H1 (cell line): ENCODE data around the gene LYPD4. TPM values are rescaled to one million over a fixed set of nuclear protein-coding genes. Genes with fewer than 3 reads are reported as not detected.

Source experiments
- CTCF ChIA-PET: fragments of 300-600 bp; sonication (Branson Sonifier 250); formaldehyde crosslinking; loops from one replicate; lab custom pipeline; 2021; ENCODE audit not compliant: partially characterized antibody; lab: Charles Lee
- POLR2A ChIA-PET: fragments of 300-600 bp; sonication (Branson Sonifier 250); formaldehyde crosslinking; loops from one replicate; lab custom pipeline; 2021; ENCODE audit warnings: inconsistent platforms; ENCODE audit not compliant: partially characterized antibody; lab: Charles Lee
- DNase-seq, 2 experiments: peaks; one replicate each; pipeline versions ENCODE4 v3.0.0 to v3.0.0-alpha.2; 2010 to 2022; ENCODE audit warnings: low spot score in 2 of 2, low read depth in 1 of 2, mixed read lengths in 1 of 2
- FAIRE-seq: peaks from 2 replicates; lab custom pipeline; 2011; peaks lifted over from hg19 to GRCh38; lab: Jason Lieb, UNC
- H2AFZ ChIP-seq: 2 replicates; pipeline ENCODE4 v1.8.1; 2012; ENCODE audit warnings: low read length, inconsistent platforms
- H2AK5ac ChIP-seq: 2 replicates; pipeline ENCODE4 v1.6.1; 2013; ENCODE audit warnings: low read depth, low read length
- H2BK120ac ChIP-seq: replicated peaks from 2 replicates; pipeline ENCODE3; 2013; ENCODE audit warnings: low read depth, low read length, inconsistent platforms
- H2BK12ac ChIP-seq: 2 replicates; pipeline ENCODE4 v1.6.1; 2013; ENCODE audit warnings: low read depth, low read length
- H2BK15ac ChIP-seq: 2 replicates; pipeline ENCODE4 v1.6.1; 2013; ENCODE audit warnings: low read length
- H2BK20ac ChIP-seq: 2 replicates; pipeline ENCODE4 v1.6.1; 2013; ENCODE audit warnings: low read length
- H2BK5ac ChIP-seq: 2 replicates; pipeline ENCODE4 v1.6.1; 2013; ENCODE audit warnings: low read depth, low read length
- H3K14ac ChIP-seq: 2 replicates; pipeline ENCODE4 v1.6.1; 2013; ENCODE audit warnings: inconsistent platforms; ENCODE audit not compliant: insufficient read length
- H3K18ac ChIP-seq: 2 replicates; pipeline ENCODE4 v1.6.1; 2013; ENCODE audit warnings: low read length; ENCODE audit errors: extremely low read depth
- H3K23ac ChIP-seq: 2 replicates; pipeline ENCODE4 v1.6.1; 2013; ENCODE audit warnings: inconsistent platforms; ENCODE audit not compliant: insufficient read length
- H3K23me2 ChIP-seq: 2 replicates; pipeline ENCODE4 v1.6.1; 2013; ENCODE audit warnings: low read depth, low read length
- H3K27ac ChIP-seq: 2 replicates; pipeline ENCODE4 v1.6.1; 2011; ENCODE audit warnings: low read depth, low read length, inconsistent platforms
- H3K27me3 ChIP-seq, 4 experiments: replicated peaks in 1 of 4; 1 replicate in 1 of 4; 2 replicates in 3 of 4; pipeline versions ENCODE4 v1.6.1 to v1.8.1; 2011 to 2013; ENCODE audit warnings: low read length in 3 of 4, mild to moderate bottlenecking in 3 of 4, inconsistent platforms in 2 of 4, mixed read lengths in 2 of 4, moderate library complexity in 1 of 4; ENCODE audit not compliant: control insufficient read depth in 3 of 4, insufficient read depth in 3 of 4; ENCODE audit errors: extremely low read depth in 1 of 4
- H3K36me3 ChIP-seq, 4 experiments: 2 replicates each; pipeline versions ENCODE4 v1.6.1 to v1.8.1; 2011 to 2013; ENCODE audit warnings: mild to moderate bottlenecking in 4 of 4, low read length in 3 of 4, moderate library complexity in 2 of 4, control low read depth in 1 of 4, inconsistent platforms in 1 of 4; ENCODE audit not compliant: insufficient read depth in 4 of 4, control insufficient read depth in 2 of 4
- H3K4ac ChIP-seq: replicated peaks from 2 replicates; pipeline ENCODE3; 2013; ENCODE audit warnings: low read length, low read depth, mixed read lengths, inconsistent platforms; ENCODE audit not compliant: insufficient read length
- H3K4me1 ChIP-seq, 4 experiments: replicated peaks in 1 of 4; 1 replicate in 1 of 4; 2 replicates in 3 of 4; pipeline versions ENCODE4 v1.6.1 to v1.8.1; 2011 to 2013; ENCODE audit warnings: low read length in 3 of 4, inconsistent platforms in 2 of 4, mixed read lengths in 1 of 4; ENCODE audit not compliant: insufficient read depth in 4 of 4, control insufficient read depth in 3 of 4
- H3K4me2 ChIP-seq, 2 experiments: 2 replicates each; pipeline versions ENCODE4 v1.6.1 to v1.8.1; 2011 to 2013; ENCODE audit warnings: low read depth in 2 of 2, low read length in 2 of 2, control low read depth in 1 of 2, inconsistent platforms in 1 of 2, mild to moderate bottlenecking in 1 of 2; ENCODE audit not compliant: insufficient read depth in 1 of 2
- H3K4me3 ChIP-seq, 4 experiments: fragments of 200-600, 300-600 bp in 1 of 4; sonication (generic), shearing (Covaris generic), sonication (Bioruptor Twin) in 1 of 4; 2 replicates each; pipeline versions ENCODE4 v1.5.1 to v1.8.1; 2011 to 2016; ENCODE audit warnings: low read length in 4 of 4, low read depth in 3 of 4, control low read depth in 2 of 4, inconsistent platforms in 2 of 4, mild to moderate bottlenecking in 2 of 4, mixed read lengths in 1 of 4, moderate library complexity in 1 of 4; ENCODE audit not compliant: insufficient read depth in 2 of 4; ENCODE audit errors: extremely low read depth in 1 of 4
- H3K56ac ChIP-seq: replicated peaks from 2 replicates; pipeline ENCODE3; 2013; ENCODE audit warnings: low read depth, mild to moderate bottlenecking, mixed read lengths, low read length, inconsistent platforms; ENCODE audit not compliant: insufficient read length
- H3K79me1 ChIP-seq: 2 replicates; pipeline ENCODE4 v1.6.1; 2013; ENCODE audit warnings: low read depth, low read length, control low read depth
- H3K79me2 ChIP-seq, 2 experiments: 2 replicates each; pipeline versions ENCODE4 v1.6.1 to v1.8.1; 2012 to 2013; ENCODE audit warnings: low read length in 2 of 2, mild to moderate bottlenecking in 2 of 2, inconsistent platforms in 1 of 2; ENCODE audit not compliant: insufficient read depth in 2 of 2, control insufficient read depth in 1 of 2
- H3K9ac ChIP-seq, 4 experiments: replicated peaks in 1 of 4; 1 replicate in 1 of 4; 2 replicates in 3 of 4; pipeline versions ENCODE4 v1.6.1 to v1.8.1; 2011 to 2013; ENCODE audit warnings: low read depth in 3 of 4, low read length in 3 of 4, control low read depth in 2 of 4, mild to moderate bottlenecking in 2 of 4, moderate library complexity in 2 of 4, inconsistent platforms in 1 of 4; ENCODE audit errors: extremely low read depth in 1 of 4
- H3K9me3 ChIP-seq, 2 experiments: 2 replicates each; pipeline versions ENCODE4 v1.6.1 to v1.8.1; 2012 to 2013; ENCODE audit warnings: mild to moderate bottlenecking in 2 of 2, moderate library complexity in 2 of 2, control low read depth in 1 of 2, inconsistent platforms in 1 of 2, low read depth in 1 of 2, low read length in 1 of 2, mixed read lengths in 1 of 2; ENCODE audit not compliant: insufficient read depth in 2 of 2
- H4K20me1 ChIP-seq, 2 experiments: replicated peaks in 1 of 2; 2 replicates each; pipeline versions ENCODE3 to v1.8.1; 2011 to 2013; ENCODE audit warnings: inconsistent platforms in 2 of 2, low read length in 2 of 2, mild to moderate bottlenecking in 1 of 2; ENCODE audit not compliant: insufficient read depth in 2 of 2, control insufficient read depth in 1 of 2
- H4K5ac ChIP-seq: 2 replicates; pipeline ENCODE4 v1.6.1; 2013; ENCODE audit warnings: low read length, low read depth, mixed read lengths, inconsistent platforms; ENCODE audit not compliant: insufficient read length
- H4K8ac ChIP-seq: 2 replicates; pipeline ENCODE4 v1.8.0; 2013; ENCODE audit warnings: mild to moderate bottlenecking, moderate library complexity, low read length, inconsistent platforms; ENCODE audit not compliant: insufficient read depth; ENCODE audit errors: extremely low read depth
- H4K91ac ChIP-seq: replicated peaks from 2 replicates; pipeline ENCODE3; 2013; ENCODE audit warnings: low read length, mixed read lengths, inconsistent platforms; ENCODE audit not compliant: insufficient read length
- CEBPB ChIP-seq: IDR thresholded peaks from 2 replicates; pipeline ENCODE4 v1.6.1; 2012; ENCODE audit warnings: low read depth, low read length
- EZH2 ChIP-seq: fragments of 200-600 bp; sonication (generic); IDR thresholded peaks from 2 replicates; pipeline ENCODE4 v1.7.1; 2012; ENCODE audit warnings: low read depth, mild to moderate bottlenecking, moderate library complexity, low read length, inconsistent platforms; ENCODE audit not compliant: severe bottlenecking
- HDAC2 ChIP-seq, 2 experiments: fragments of 300-600 bp in 1 of 2; sonication (generic) in 1 of 2; IDR thresholded peaks; 2 replicates each; pipeline ENCODE4 v1.6.1; 2011 to 2012; ENCODE audit warnings: low read depth in 2 of 2, low read length in 2 of 2, mild to moderate bottlenecking in 2 of 2, moderate library complexity in 2 of 2, borderline replicate concordance in 1 of 2, inconsistent platforms in 1 of 2
- JUN ChIP-seq: IDR thresholded peaks from 2 replicates; pipeline ENCODE4 v1.6.1; 2011; ENCODE audit warnings: low read depth, mild to moderate bottlenecking, improper control_type of control experiment, low read length
- KDM4A ChIP-seq: IDR thresholded peaks from one replicate; pipeline ENCODE4 v1.7.1; 2012; ENCODE audit warnings: low read depth, mild to moderate bottlenecking, moderate library complexity, low read length, inconsistent platforms; ENCODE audit not compliant: severe bottlenecking
- PHF8 ChIP-seq: fragments of 200-600 bp; sonication (generic); conservative IDR thresholded peaks from 2 replicates; pipeline ENCODE4 v1.7.1; 2012; ENCODE audit warnings: low read depth, mild to moderate bottlenecking, inconsistent platforms, low read length, moderate library complexity
- RXRA ChIP-seq: IDR thresholded peaks from 2 replicates; pipeline ENCODE4 v1.6.1; 2011; ENCODE audit warnings: low read depth, mild to moderate bottlenecking, low read length, moderate library complexity; ENCODE audit not compliant: insufficient read depth
- SP1 ChIP-seq: IDR thresholded peaks from 2 replicates; pipeline ENCODE4 v1.6.1; 2011; ENCODE audit warnings: low read depth, low read length
- SP4 ChIP-seq: IDR thresholded peaks from 2 replicates; pipeline ENCODE4 v1.6.1; 2012; ENCODE audit warnings: low read length, inconsistent platforms
- TCF12 ChIP-seq: IDR thresholded peaks from 2 replicates; pipeline ENCODE4 v1.6.1; 2011; ENCODE audit warnings: low read depth, mild to moderate bottlenecking, low read length
- WGBS, 2 experiments: shearing (Covaris generic) in 1 of 2; methylation state at CpG; one replicate each; pipeline versions ENCODE4 v1.1.6 to v1.1.7; 2013 to 2015; ENCODE audit warnings: low lambda C conversion rate in 2 of 2, mixed read lengths in 2 of 2, inconsistent platforms in 1 of 2, low coverage in 1 of 2, missing lambda C conversion rate in 1 of 2; ENCODE audit not compliant: insufficient replicate concordance in 2 of 2, insufficient coverage in 1 of 2, insufficient read length in 1 of 2; ENCODE audit errors: extremely low coverage in 1 of 2, missing lambda C conversion rate in 1 of 2; 5-methylcytosine and 5-hydroxymethylcytosine counted together
- polyA plus RNA-seq, 7 experiments: library from polyadenylated mRNA; depleted of rRNA in 3 of 7; stranded (reverse) in 5 of 7; unstranded in 2 of 7; fragments of >200 nt in 5 of 7; fragments of 200-250 nt in 2 of 7; gene quantifications; 1 replicate in 5 of 7; 2 replicates in 1 of 7; 4 replicates in 1 of 7; pipeline versions ENCODE4 v1.2.1 to v1.2.3, GENCODE V29; 2011 to 2013; ENCODE audit warnings: missing spikeins in 2 of 7, mixed read lengths in 2 of 7
- total RNA-seq: library from RNA; stranded (reverse); fragmentation: NEBNext Ultra II Directional; extraction: Animal tissue kit (Norgen Biotek cat#: 25700); gene quantifications from 2 replicates; pipeline ENCODE4 v1.2.1, GENCODE V29; 2021

Gene LYPD4
- total and polyA plus RNA-seq, 2 of the 8 experiments (the other 6 are each of a cell fraction or from before 2014, with no cell fraction given), result 0.06 TPM; not detected in 1

- ChIA-PET POLR2A (interaction anchor here (0.5 to 13.9 kb wide), 9 partner anchors 13 to 1192 kb away, joined by 3 to 298 read pairs (median 7); partner anchors contain the start of genes B3GNT8 and RPS19), CTCF (interaction anchor here (0.9 to 4.3 kb wide), 5 partner anchors 9 to 75 kb away, joined by 3 to 26 read pairs (median 3); partner anchors contain the start of gene RABAC1)
- FAIRE-seq (no peak), DNase-seq (peak in 1 of 2 experiments; percentile 66)
- Histone ChIP-seq H3K4me3 (peak within 1 kb of the TSS; percentile 70 to 97 (median 84)), H2BK20ac (no peak within 1 kb of the TSS), H3K18ac (peak within 1 kb of the TSS; percentile 32), H2AFZ (peak within 1 kb of the TSS; percentile 79; the same call in 1 of the 2 replicates), H2AK5ac (peak within 1 kb of the TSS; percentile 90; the same call in 1 of the 2 replicates), H4K91ac (peak within 1 kb of the TSS; percentile 52), H3K9ac (peak within 1 kb of the TSS; percentile 5 to 50 (median 31); a peak in 4 of 7 replicates), H3K4ac (no peak within 1 kb of the TSS), H3K4me2 (peak within 1 kb of the TSS; percentile 89), H3K23me2 (peaks cover 16% of the 10 kb centered on the region; the same call in 1 of the 2 replicates), H3K27ac (no peak within 1 kb of the TSS), H3K23ac (no peak within 1 kb of the TSS), H3K36me3 (no peaks in the 10 kb centered on the region), H3K14ac (no peak within 1 kb of the TSS), H3K9me3 (no peaks in the 10 kb centered on the region), H2BK15ac (0 out of 2 replicates have a peak within 1 kb of the TSS, but pooled peaks have one; percentile 10), H2BK12ac (peak within 1 kb of the TSS; percentile 87; the same call in 1 of the 2 replicates), H2BK5ac (no peak within 1 kb of the TSS; the same call in 1 of the 2 replicates), H3K79me2 (peaks cover 0 to 3% of the 10 kb centered on the region in 2 experiments; a peak in 1 of 4 replicates), H2BK120ac (no peak within 1 kb of the TSS), H4K5ac (peak within 1 kb of the TSS; percentile 10), H3K4me1 (peaks cover 3 to 16% (median 9%) of the 10 kb centered on the region in 4 experiments), H4K20me1 (peaks cover 3% of the 10 kb centered on the region in 2 experiments), H3K27me3 (peaks cover 1 to 19% (median 17%) of the 10 kb centered on the region in 4 experiments; a peak in 6 of 7 replicates), H4K8ac (peak within 1 kb of the TSS; percentile 66), H3K56ac (peak within 1 kb of the TSS; percentile 26), H3K79me1 (peaks cover 2% of the 10 kb centered on the region; the same call in 1 of the 2 replicates)
- 4% methylated on average over 27 of the region's 80 CpGs; no CpG with 5 or more reads in 1 of the 2 experiments for WGBS, 2 experiments
- TF ChIP-seq TCF12, result no peak
- no peak for TF ChIP-seq JUN
- no peak for TF ChIP-seq HDAC2 (IDR thresholded peaks at IDR 0.05; ENCODE audit: borderline replicate concordance in 1 of 2, low read depth in 2 of 2, low read length in 2 of 2)
- TF ChIP-seq EZH2, result peak; percentile 69
- no peak for TF ChIP-seq RXRA
- no peak for TF ChIP-seq SP4
- 0 out of 2 replicates have a peak, but pooled peaks have one; percentile 4 for TF ChIP-seq PHF8
- peak; percentile 65 for TF ChIP-seq KDM4A
- TF ChIP-seq SP1, result no peak
- no peak for TF ChIP-seq CEBPB
Observed at GRCh38 chr19:41882568-41883462, 38.3 kb upstream of the LYPD4 start, which contains the start of gene ARHGEF1. ARHGEF1 (plus strand) TSS chr19:41883184; CDS start chr19:41888083, 4,899 bp downstream.
